Ishikawa (cell line): ENCODE measurements around the gene CELF2.

Experiments
- CEBPB ChIP-seq: IDR thresholded peaks from 2 replicates; pipeline ENCODE4 v1.6.1; 2012
- CREB1 ChIP-seq: IDR thresholded peaks from 2 replicates; pipeline ENCODE4 v1.6.1; 2012; ENCODE audit warnings: low read depth
- EGR1 ChIP-seq: IDR thresholded peaks from 2 replicates; pipeline ENCODE4 v1.6.1; 2012
- EP300 ChIP-seq: IDR thresholded peaks from 2 replicates; pipeline ENCODE4 v1.6.1; 2012; ENCODE audit warnings: borderline replicate concordance
- FOXM1 ChIP-seq: IDR thresholded peaks from 2 replicates; pipeline ENCODE4 v1.6.1; 2012; ENCODE audit warnings: low read depth, borderline replicate concordance
- MAX ChIP-seq: IDR thresholded peaks from 2 replicates; pipeline ENCODE4 v1.6.1; 2012
- NFIC ChIP-seq: IDR thresholded peaks from 2 replicates; pipeline ENCODE4 v1.6.1; 2012
- RAD21 ChIP-seq: IDR thresholded peaks from 2 replicates; pipeline ENCODE4 v1.6.1; 2012; ENCODE audit warnings: low read depth
- TAF1 ChIP-seq: IDR thresholded peaks from 2 replicates; pipeline ENCODE4 v1.6.1; 2012; ENCODE audit warnings: low read depth, mild to moderate bottlenecking
- TCF12 ChIP-seq: IDR thresholded peaks from 2 replicates; pipeline ENCODE4 v1.6.1; 2012; ENCODE audit warnings: low read depth
- TEAD4 ChIP-seq: IDR thresholded peaks from 2 replicates; pipeline ENCODE4 v1.6.1; 2012
- YY1 ChIP-seq: IDR thresholded peaks from 2 replicates; pipeline ENCODE4 v1.6.1; 2012; ENCODE audit warnings: low read depth
- ZBTB7A ChIP-seq: IDR thresholded peaks from 2 replicates; pipeline ENCODE4 v1.6.1; 2012; ENCODE audit warnings: low read depth
- TF ChIP-seq, protein P1 (sequence below): IDR thresholded peaks from 2 replicates; pipeline ENCODE4 v1.6.1; 2012
- TF ChIP-seq, protein P2 (sequence below): IDR thresholded peaks from 2 replicates; pipeline ENCODE4 v1.6.1; 2012; ENCODE audit warnings: low read depth, mild to moderate bottlenecking

CELF2 gene

DNA sequence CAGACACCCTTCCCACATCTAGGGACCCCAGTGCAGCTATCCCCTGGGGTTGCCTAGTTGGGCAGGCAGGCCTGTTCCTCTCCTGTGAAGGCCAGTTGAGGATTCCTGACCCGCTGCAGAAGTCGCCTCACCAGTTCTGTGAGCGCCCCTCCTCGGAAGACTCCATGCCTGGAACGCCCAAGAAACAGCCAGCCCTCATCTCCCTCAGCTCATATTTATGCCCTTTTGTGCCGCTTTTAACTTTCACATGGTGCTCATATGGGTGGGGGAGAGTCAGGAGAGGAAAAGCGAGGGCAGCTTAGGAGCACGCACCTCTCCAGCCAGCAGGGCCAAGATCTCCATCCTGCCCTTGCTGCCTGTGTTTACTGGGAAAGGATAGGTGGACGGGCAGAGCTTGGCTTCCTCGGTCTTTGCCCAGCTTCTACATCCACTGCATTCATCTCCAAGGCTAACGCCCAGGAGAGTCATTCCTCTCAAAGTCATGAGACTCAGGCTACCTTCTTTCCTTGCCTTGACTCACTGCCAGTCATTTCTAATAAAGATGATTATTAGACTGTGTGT is 307.2 kb downstream of the CELF2 start:
- TF ChIP-seq, protein P1, sequence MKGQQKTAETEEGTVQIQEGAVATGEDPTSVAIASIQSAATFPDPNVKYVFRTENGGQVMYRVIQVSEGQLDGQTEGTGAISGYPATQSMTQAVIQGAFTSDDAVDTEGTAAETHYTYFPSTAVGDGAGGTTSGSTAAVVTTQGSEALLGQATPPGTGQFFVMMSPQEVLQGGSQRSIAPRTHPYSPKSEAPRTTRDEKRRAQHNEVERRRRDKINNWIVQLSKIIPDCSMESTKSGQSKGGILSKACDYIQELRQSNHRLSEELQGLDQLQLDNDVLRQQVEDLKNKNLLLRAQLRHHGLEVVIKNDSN = no peak
- TF ChIP-seq NFIC = no peak
- TF ChIP-seq, protein P2, sequence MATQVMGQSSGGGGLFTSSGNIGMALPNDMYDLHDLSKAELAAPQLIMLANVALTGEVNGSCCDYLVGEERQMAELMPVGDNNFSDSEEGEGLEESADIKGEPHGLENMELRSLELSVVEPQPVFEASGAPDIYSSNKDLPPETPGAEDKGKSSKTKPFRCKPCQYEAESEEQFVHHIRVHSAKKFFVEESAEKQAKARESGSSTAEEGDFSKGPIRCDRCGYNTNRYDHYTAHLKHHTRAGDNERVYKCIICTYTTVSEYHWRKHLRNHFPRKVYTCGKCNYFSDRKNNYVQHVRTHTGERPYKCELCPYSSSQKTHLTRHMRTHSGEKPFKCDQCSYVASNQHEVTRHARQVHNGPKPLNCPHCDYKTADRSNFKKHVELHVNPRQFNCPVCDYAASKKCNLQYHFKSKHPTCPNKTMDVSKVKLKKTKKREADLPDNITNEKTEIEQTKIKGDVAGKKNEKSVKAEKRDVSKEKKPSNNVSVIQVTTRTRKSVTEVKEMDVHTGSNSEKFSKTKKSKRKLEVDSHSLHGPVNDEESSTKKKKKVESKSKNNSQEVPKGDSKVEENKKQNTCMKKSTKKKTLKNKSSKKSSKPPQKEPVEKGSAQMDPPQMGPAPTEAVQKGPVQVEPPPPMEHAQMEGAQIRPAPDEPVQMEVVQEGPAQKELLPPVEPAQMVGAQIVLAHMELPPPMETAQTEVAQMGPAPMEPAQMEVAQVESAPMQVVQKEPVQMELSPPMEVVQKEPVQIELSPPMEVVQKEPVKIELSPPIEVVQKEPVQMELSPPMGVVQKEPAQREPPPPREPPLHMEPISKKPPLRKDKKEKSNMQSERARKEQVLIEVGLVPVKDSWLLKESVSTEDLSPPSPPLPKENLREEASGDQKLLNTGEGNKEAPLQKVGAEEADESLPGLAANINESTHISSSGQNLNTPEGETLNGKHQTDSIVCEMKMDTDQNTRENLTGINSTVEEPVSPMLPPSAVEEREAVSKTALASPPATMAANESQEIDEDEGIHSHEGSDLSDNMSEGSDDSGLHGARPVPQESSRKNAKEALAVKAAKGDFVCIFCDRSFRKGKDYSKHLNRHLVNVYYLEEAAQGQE = no peak
- no peak for TF ChIP-seq ZBTB7A
- no peak for TF ChIP-seq RAD21
- no peak for TF ChIP-seq EP300
- TF ChIP-seq TCF12 = no peak

GRCh38 chr10:11325817-11326216 is 308.1 kb downstream of the CELF2 start:
- TF ChIP-seq ZBTB7A = no peak
- no peak for TF ChIP-seq FOXM1
- no peak for TF ChIP-seq TAF1
- TF ChIP-seq TEAD4 = no peak
- no peak for TF ChIP-seq MAX
- TF ChIP-seq, protein P1 = no peak
- no peak for TF ChIP-seq NFIC
- no peak for TF ChIP-seq TCF12
- no peak for TF ChIP-seq CREB1
- TF ChIP-seq CEBPB = no peak

- no peak for TF ChIP-seq TEAD4
- TF ChIP-seq EGR1 = no peak
- no peak for TF ChIP-seq YY1
- no peak for TF ChIP-seq CEBPB
- no peak for TF ChIP-seq TAF1
- no peak for TF ChIP-seq TCF12
- TF ChIP-seq ZBTB7A = no peak
- TF ChIP-seq, protein P1 = no peak
- TF ChIP-seq EP300 = no peak
- TF ChIP-seq FOXM1 = no peak
- no peak for TF ChIP-seq MAX
- no peak for TF ChIP-seq NFIC
- TF ChIP-seq, protein P2 = no peak
- no peak for TF ChIP-seq RAD21
- TF ChIP-seq CREB1 = no peak
Observed at GRCh38 chr10:11326241-11326640, 308.6 kb downstream of the CELF2 start.

DNA sequence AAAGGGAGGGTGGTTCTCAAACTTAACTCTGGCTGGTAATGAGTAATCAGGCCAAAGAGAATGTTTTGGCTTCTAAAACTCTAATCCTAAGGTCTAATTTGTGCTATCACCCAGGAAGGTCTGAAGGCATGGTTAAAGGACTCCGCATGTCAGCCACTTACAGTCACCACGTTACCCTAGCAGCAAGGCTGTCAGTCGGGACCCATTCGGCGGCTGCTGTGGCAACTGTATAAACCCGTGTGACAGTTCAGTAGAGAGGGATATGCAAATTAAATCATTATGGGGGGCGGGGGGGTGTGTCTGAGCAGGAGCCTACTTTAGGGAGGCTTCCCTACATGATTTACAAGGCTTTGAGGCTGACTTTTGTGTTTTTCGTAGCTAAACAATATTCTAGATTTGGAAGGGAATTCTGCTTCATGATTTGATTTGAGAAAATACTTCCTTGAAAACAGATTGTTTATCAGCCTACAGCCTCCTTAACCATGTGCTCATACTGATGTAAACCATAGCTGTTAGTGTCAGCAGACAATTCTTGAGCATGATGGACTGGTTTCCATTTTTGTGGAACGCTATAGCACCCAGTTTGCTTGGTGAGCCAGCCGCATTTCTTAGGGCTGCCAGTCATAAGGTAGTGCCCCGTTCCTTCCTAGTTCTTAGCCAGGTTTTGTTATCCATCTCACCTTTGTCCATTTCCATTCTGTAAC is 309.4 kb downstream of the CELF2 start:
- no peak for TF ChIP-seq TAF1
- no peak for TF ChIP-seq YY1
- TF ChIP-seq, protein P1 = no peak
- no peak for TF ChIP-seq MAX
- no peak for TF ChIP-seq CREB1
- TF ChIP-seq, protein P2 = no peak
- TF ChIP-seq TCF12 = no peak
- no peak for TF ChIP-seq ZBTB7A
- TF ChIP-seq FOXM1 = no peak
- TF ChIP-seq EP300 = no peak
- no peak for TF ChIP-seq RAD21
- TF ChIP-seq TEAD4 = no peak
